Frontal cortex (tissue), 4 donors: Measurements from ENCODE around the gene UTS2B. TPM values are rescaled to one million over a fixed set of nuclear protein-coding genes. Genes with fewer than 3 reads are reported as not detected.
"Not testable (repeated sequence)": the region's sequence is repeated elsewhere in the genome, so short reads cannot be mapped to it uniquely, and the experiment has no call there.

Experiments
- DNase-seq, 2 donors: peaks; one replicate each; pipeline ENCODE4 v3.0.0; 2012; ENCODE audit warnings: low spot score in 2 of 2
- FAIRE-seq: peaks from 2 replicates; lab custom pipeline; 2012; peaks lifted over from hg19 to GRCh38; lab: Jason Lieb, UNC
- total RNA-seq: library from RNA; depleted of rRNA; stranded (reverse); fragments of >200 nt; gene quantifications from one replicate; pipeline ENCODE4 v1.2.3, GENCODE V29; 2014
- donor health status: control.
- donor health status: control.
- donor health status: control.

UTS2B gene
- total RNA-seq, 1 donor from 2014 or later: 0.41 TPM

DNA sequence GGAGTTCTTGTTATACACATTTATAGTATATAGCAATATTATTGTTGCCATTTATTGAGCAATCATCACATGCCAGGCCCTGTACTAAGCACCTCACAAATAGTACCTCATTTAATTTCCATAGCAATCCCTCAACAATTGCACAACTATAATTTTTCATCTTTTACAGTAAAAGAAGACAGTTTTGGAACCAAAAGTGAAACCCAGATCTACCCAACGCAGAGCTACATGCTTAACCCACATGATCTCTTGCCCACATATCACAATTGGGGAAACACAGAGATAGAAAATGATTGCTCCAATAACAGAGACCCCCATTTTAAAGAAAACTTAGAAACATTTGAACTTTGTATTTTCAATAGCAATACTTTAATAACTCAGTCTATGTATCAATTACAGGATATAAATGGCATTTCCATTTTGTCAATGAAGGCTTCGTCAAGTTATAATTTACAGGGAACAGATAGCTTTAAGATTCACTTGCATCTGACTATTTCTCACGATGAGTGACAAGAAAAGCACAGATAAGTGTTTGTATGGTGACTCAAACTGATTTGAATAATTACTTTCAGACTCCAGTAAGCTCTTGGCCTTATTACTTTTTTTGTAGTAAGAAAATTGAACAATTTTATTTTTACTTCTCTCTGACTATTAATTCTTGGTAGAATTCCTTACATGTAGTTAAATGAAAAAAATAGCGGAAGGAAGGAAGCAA, 39.9 kb downstream of the UTS2B start:
- no peak for FAIRE-seq
- no peak for DNase-seq

DNA sequence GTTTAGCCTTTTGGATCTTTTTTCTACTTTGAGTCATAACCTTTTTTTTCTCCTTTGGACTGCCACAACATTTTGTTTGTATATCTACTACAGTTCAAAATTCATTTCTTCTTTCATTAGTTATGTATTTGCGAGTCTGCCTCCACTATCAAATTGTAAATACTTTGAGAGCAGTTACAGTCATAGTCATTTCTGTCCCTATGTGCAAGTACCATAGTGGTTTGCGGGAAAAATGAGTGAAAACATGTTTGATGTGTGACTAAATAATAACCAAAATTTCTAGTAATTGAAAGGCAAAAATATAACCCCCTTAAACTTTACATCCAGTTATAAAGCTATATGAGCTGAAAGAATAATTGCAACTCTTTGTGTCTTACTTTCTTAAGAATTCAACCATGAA, 46.9 kb downstream of the UTS2B start:
- FAIRE-seq: no peak
- no peak for DNase-seq

DNA sequence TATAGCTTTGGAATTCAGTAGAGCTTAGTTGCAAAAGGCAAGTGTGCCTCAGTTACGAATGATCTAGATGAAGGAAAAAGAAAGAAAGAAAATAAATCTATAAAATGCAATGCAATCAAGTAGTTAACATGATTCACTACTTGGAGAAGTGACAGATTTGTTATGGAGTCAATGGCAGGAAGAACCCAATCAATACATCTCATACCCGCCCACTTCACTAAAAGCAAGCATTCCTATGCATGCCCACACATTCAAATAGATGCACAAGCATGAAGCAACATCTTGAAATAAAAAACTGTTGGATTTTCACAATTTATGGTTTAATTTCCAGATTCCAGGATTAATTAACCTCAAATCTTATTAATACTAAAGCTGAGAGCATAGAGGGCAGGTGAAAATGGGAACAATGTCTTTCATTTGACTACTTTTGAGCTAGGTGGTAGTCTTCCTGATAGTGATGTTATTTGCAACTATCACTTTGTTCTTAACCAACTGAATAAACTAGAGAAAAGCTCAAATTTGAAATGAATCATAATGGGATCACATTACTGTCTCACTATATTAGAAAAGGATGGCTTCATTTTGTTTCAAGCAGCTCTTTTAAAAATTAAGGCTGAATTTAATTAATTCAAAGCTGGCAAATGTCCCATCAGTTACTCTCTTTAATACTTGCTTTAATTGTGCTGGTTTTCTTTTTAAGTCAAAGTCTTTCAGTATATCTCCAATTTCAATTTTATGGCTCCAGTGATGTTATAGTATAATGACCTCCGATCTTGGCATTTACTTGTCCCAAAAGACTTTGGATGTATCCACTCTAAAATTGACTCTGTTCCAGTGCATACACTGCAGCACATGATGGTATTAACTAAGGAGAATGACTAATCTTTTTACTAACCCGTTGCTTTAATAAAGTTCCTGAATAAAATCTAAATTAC, 47.8 kb downstream of the UTS2B start:
- DNase-seq (no peak), FAIRE-seq (no peak)

DNA sequence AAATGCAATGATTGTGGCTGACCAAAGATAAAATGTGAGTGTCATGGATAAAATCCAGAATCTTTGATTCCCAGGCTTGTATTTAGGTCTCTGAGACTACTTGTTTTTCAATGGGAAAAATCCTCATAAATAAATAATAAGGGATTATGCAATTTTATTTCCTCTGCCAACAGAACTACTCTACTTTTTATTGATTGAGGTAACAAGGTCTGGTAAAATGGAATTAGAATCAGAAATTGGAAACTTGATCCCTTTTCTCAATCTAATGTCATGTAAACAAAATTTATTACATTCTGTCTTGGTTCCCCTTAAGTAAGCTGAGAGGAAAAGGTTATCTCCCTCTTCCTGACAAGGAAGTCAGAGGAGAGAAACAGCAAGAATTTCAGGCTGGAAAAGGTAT, 49.4 kb downstream of the UTS2B start:
- DNase-seq (no peak), FAIRE-seq (no peak)

DNA sequence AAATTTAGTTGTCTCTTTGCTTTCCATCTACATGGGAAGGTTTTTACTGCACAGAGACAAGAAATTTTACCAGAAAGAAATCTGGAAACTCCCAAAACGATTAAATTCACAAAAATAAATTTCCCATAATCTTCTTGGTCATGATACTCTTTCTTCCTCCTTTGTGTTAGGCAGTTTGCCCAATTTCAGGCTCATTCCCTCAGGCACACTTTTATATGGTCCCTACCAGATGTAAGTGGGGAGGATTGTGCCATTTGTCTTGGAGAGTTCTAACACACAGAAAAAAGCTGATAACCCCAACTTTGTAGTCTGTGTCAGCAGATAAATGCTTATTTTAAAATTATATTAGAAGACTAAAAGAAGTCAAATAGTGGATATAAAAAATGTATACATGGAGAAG, 50.2 kb downstream of the UTS2B start:
- FAIRE-seq (no peak), DNase-seq (no peak)

DNA sequence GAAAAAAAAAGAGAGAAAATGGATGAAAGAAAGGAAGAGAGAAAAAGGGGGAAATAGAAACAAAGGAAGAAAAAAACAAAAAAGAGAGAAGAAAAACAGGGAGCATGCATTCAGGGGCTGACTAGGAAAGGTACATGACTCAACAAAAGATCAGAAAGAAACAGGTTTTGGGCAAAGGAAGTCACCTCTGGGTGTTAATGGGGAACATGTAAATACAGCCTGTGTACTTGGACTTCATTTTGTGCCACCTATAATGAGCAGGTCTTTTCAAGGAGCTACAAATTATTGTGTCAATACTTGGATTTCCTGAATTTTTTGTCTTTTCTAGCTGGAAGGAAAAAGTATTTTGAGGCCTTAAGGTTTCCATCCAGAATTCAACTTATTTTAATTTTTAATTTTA, 54.6 kb downstream of the UTS2B start:
- no peak for FAIRE-seq
- DNase-seq: no peak

DNA sequence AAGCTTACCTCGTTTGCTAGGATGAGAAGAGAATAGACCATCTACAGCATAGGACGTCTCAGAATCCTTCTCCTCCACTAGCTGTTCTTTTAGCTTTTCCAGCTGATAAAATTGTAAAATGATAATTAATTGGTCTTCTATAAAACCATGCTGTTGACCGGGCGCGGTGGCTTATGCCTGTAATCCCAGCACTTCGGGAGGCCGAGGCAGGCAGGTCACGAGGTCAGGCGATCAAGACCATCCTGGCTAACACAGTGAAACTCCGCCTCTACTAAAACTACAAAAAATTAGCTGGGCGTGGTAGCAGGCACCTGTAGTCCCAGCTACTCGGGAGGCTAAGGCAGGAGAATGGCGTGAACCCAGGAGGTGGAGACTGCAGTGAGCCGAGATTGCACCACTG, 55.1 kb downstream of the UTS2B start:
- not testable (repeated sequence) for DNase-seq, FAIRE-seq

DNA sequence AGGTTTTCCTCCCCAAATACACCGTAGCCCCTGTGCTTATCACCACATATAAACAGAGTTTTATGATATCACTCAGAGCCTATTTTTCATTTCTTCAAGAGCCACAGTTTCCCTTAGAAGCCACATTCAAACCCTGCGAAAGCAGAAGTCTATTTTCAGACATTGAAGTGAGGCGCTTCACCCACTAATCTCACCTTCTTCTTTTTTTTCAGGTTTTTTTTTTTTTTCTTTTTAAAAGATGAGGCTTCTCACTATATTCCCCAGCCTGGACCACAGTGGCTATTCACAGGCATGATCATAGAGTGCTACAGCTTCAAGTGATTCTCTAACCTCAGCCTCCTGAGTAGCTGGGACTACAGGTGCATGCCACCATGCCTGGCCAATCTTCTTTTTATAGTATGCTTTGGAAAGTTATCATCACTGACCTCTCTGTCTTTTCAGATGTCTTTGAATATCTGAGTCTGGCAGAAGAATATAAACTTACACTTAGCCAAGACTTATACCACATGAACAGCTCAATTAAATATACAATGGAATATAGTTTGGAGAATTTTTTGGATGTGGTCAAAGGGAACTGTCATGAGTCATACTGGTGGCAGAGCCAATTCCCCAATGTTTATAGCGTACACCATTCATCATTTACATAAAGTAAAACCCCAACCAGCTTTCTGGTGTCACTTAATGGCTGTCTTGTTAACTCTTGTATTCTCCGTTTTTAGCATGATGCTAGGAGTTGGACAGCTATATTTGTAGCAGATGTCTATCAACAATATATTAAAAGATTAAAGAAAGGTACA, 60.8 kb downstream of the UTS2B start:
- FAIRE-seq: no peak

DNA sequence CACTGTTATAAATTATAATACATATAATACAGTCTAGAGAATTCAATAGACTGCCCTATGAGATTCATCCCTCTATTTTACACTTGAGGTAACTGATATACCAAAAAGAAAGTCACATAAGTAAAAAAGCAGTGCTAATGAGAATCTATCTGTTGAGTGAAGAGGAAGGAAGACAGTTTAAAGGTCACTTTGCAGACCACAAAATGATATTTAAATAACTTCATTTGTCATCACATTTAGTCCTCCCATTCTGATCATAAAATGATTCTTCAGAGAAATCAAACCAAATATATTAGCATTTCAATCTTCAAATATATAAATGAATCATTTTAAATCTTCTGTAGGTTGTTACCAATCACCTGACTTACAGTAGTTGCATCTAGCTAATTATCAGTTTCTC, 61.6 kb downstream of the UTS2B start:
- no peak for FAIRE-seq
- DNase-seq: no peak

More for the DNA sequence above, 60.8 kb downstream of the UTS2B start:
- no peak for DNase-seq

DNA sequence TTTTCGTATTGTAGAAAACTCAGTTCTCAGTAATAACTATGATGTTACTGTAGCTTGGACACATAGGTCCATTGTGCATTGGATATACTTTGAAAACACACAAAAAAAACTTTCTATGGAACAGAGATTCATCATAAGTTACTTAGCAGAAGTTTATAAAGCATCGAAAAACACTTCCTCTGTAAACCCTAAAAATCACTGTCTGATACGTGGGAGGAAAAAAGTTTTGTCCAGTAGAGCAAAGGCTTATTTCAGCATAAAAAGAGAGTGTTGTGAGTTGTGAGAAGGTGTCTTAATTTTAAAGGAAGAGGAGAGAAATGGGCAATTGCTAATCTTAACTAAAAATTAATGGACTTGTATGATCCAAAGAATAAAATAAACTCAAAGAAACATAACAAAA, 66.5 kb downstream of the UTS2B start:
- FAIRE-seq: no peak
- DNase-seq: no peak

DNA sequence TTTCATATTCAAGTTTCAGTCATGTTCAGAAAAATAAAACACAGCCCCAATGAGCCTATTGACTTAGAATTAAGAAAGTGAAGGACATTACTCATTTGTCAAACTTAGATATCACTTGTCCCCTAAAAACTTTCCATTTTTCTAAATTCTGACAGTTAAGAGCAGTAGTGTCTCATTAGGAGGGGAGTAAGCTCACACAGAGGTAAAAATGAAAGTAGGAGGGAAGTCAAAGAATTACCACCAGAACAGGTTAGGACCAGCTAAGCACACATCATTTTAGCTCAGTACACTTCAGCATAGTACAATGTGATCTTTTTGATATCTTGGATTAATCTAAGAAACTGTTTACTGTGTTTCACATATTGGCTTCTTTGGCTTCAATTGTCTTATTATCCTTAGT, 67.0 kb downstream of the UTS2B start:
- FAIRE-seq (no peak), DNase-seq (no peak)

DNA sequence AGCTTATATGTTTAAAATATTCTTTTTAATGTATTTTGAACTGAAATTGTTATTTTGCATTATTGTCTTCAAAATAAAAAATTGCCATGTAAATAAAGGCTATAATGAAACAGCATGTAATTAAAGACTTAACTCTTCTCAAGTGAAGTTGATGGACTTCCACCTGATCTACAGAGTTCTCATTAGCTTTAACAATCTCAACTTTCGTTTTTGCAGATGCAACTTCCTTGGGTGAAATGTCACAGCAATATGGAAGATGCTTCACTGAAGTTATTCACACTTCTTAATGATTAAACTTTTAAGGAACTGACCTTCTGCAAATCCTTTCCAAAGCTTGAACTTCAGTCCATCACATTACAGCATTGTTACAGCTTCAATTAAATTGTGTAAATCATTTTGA, 67.7 kb downstream of the UTS2B start:
- FAIRE-seq: no peak

DNA sequence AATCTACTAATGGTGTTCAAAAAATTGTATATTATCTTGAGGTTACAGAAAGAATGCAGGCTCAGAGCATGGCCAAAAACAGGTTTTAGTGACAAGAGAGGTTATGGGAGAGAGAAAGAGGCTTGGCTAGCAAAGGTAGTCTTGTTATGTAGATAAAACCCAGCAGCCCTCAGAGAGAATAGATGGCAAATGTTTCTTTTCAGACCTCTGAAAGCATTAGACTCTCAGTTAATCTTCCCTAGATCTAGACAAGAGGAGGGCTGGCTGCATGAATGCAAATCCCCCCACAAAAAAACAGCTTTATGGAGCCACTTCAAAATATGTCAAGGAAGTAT, 69.1 kb downstream of the UTS2B start:
- no peak for FAIRE-seq
- no peak for DNase-seq

More for the DNA sequence above, 67.7 kb downstream of the UTS2B start:
- no peak for DNase-seq

DNA sequence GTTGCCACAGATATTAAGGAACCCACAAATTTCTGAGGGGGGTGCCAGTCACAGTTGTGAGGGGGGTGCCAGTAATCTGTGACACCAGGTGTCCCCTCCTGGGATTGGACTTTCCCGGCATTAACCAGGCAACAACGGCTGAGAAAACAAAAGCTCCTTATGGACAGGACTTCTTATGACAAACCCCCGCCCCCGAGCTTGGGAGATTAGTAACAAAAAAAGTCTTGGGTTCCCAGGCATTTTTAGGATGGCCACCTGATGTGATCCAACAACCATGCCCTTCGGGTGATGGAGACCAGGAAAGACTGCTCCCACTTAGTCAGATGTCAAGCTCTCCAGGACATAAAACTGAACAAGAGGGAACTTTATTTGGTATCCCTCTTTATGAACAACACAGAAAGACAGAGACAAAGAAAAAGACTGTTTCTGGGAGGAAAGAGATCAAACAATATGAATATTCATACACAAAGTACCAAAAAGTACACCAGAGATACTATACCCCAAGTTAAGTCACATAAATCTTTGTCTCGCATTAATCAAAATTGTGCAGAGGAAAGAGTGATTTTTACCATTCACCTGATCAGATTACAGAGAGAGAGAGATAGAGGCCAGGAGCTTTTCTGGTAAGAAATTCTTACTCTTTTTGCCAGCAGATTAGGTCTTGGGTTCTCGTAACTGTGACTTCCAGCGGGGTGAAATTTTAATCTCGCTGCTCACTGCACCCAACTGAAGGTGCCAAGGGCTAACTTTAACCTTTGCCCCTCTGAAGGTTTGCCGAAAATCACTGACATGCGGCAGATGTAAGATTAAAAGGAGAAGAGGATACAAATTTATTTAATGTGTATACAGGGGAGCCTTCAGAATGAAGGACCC, 69.7 kb downstream of the UTS2B start:
- DNase-seq (no peak), FAIRE-seq (no peak)

DNA sequence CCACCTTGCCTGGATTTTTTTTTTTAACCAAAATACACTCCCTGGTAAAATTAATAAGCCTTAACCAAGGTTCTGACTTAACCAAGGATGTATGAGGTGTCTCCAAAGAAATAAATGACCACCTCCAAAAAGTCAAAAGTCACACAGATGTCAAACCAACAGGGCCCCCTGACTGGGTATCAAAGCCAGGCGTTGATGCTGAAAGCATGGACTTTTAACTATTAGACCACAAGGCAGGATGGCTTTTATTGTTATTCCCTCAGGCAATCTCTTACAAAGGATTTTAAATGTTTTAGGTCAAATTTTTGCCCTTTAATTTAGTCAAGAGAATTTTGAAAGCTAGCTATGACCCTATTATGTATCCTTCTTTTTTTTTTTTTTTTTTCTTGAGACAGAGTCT, 70.8 kb downstream of the UTS2B start:
- no peak for FAIRE-seq
- no peak for DNase-seq

DNA sequence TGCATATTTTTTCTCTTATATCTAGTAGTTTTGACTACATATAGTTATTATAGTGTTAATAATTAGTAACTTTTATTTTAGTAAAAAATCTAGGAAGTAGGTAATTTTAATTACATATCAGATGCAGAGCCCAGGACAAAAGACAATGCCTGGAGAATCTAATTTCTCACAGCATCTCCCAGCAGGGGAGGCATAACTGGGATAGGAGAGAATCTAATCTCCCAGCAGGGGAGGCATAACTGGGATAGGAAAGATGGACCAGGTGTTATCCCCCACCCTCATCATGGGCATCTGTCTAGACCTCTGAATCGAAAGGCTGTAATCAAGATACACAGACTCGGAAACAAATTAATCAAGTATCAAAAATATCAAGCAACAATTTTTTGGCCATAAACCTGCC, 73.0 kb downstream of the UTS2B start:
- DNase-seq: no peak

DNA sequence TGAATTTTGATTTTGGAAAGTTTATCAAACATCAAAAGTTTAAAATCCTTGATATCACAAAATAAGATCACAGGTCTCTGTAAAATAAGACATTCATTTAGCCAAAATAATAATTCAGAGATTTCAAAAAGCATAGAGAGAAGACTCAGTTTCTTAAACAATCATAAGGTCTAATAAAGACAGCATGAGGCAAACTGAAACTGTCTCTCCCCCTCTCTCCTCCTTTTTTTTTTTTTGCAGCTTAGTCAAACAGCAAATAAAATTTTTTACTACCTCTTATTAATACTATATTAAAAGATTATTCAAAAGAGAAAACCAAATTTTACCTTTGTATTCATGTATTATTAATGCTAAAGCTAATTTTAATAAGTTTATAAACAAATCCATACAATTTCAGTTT, 73.9 kb downstream of the UTS2B start:
- DNase-seq: no peak
- FAIRE-seq: no peak

More for the DNA sequence above, 73.0 kb downstream of the UTS2B start:
- no peak for FAIRE-seq

DNA sequence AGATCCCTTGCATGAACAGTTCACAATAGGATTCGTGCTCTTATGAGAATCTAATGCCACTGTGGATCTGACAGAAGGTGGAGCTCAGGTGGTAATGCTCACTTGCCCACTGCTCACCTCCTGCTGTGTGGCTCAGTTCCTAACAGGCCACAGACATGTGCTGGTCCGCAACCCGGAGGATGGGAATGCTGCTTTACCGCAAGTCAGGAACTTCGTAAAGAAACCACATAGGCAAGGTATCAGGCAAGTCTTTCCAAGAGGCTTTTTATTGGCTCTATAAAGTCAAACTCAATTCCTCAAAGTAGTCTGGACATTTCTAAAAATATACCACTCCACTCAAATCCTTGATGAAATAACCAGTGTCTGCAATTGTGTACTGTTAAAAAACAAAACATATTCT, 75.2 kb downstream of the UTS2B start:
- FAIRE-seq (no peak), DNase-seq (no peak)

DNA sequence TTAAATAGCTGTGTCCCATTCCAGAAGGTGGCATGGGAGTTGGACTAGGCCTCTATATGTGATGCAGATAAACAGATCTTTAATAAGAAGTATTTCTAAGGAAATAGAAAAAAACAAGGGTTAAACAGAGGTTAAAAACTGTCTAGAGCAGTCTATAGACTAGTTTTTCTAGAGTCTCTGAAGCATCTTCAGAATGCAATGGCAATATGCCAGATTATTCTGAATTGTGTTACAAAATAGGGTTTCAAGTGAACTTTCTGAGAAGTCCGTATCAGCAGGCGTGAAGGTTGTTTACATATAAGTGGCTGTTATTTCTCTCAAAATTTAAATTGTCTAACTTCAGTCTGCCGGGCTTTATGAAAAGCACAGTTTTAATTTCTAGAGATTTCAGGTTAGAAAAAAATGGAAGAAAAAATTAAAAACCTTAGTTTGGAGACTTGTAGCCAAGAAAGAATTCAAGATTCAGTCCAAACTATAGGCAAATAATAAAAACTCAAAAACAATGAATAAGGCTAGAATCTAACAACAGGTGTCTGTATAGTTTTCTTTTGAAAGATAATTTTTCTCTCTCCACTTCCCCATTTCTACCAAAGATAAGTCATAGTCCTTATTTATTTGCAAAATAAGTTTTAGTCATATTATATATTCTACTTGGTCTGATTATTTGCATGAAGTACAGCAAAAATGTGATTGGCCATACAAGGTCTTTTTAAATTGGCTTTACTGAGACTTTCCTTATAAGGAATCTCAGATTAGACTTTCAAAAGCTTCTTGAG, 76.0 kb downstream of the UTS2B start:
- FAIRE-seq: no peak

More for the DNA sequence above, 76.0 kb downstream of the UTS2B start:
- no peak for DNase-seq
